Naive thymus-derived CD4-positive, alpha-beta T cell (primary cell): ENCODE results near the gene PTPRT. TPM values are rescaled to one million over a fixed set of nuclear protein-coding genes. Genes with fewer than 3 reads are reported as not detected.

Experiments used
- ATAC-seq: fragments of 150-1000 bp; cut with Tn5 transposase; 2 replicates; pipeline ENCODE4 v1.10.0; 2021; ENCODE audit warnings: mild to moderate bottlenecking, moderate library complexity
- CTCF ChIA-PET: fragments of 350-600 bp; sonication (Branson Sonifier 250); formaldehyde crosslinking; loops from one replicate; lab custom pipeline; 2021; ENCODE audit warnings: antibody characterized with exemption; lab: Charles Lee
- POLR2A ChIA-PET: fragments of 350-600 bp; sonication (Branson Sonifier 250); formaldehyde crosslinking; loops from one replicate; lab custom pipeline; 2021; ENCODE audit warnings: antibody characterized with exemption, inconsistent platforms; lab: Charles Lee
- DNase-seq, 9 donors: peaks; one replicate each; pipeline versions ENCODE4 v3.0.0 to v3.0.0-alpha.2; 2020 to 2022; ENCODE audit warnings: mixed read lengths in 1 of 9
- H3K27ac ChIP-seq: one replicate; pipeline ENCODE4 v1.7.0; 2013; ENCODE audit warnings: mild to moderate bottlenecking, low read depth, low read length, moderate library complexity
- H3K27me3 ChIP-seq, 2 donors: one replicate each; pipeline ENCODE4 v1.7.0; 2013; ENCODE audit warnings: low read length in 2 of 2, mild to moderate bottlenecking in 2 of 2, moderate library complexity in 2 of 2; ENCODE audit not compliant: control insufficient read depth in 2 of 2, insufficient read depth in 2 of 2
- H3K36me3 ChIP-seq, 3 experiments: 1 replicate in 2 of 3; 2 replicates in 1 of 3; pipeline ENCODE4 v1.7.0; 2013; ENCODE audit warnings: low read length in 3 of 3, mild to moderate bottlenecking in 3 of 3, moderate library complexity in 1 of 3; ENCODE audit not compliant: insufficient read depth in 3 of 3, control insufficient read depth in 2 of 3
- H3K4me1 ChIP-seq, 2 donors: one replicate each; pipeline ENCODE4 v1.7.0; 2013; ENCODE audit warnings: low read length in 2 of 2, mild to moderate bottlenecking in 2 of 2, moderate library complexity in 1 of 2; ENCODE audit not compliant: control insufficient read depth in 2 of 2, insufficient read depth in 2 of 2
- H3K4me3 ChIP-seq: 2 replicates; pipeline ENCODE4 v1.7.0; 2013; ENCODE audit warnings: mild to moderate bottlenecking, low read length
- H3K9me3 ChIP-seq, 3 experiments: 1 replicate in 2 of 3; 2 replicates in 1 of 3; pipeline ENCODE4 v1.7.0; 2013; ENCODE audit warnings: low read length in 3 of 3; ENCODE audit not compliant: control insufficient read depth in 2 of 3
- H3K27ac Mint-ChIP-seq, 9 donors: one replicate each; pipeline ENCODE4 v1.8.0; 2020 to 2022; ENCODE audit warnings: mixed read lengths in 9 of 9, mild to moderate bottlenecking in 8 of 9, moderate library complexity in 5 of 9, inconsistent platforms in 2 of 9
- H3K27me3 Mint-ChIP-seq, 5 donors: one replicate each; pipeline ENCODE4 v1.8.0; 2021 to 2022; ENCODE audit warnings: mixed read lengths in 5 of 5, mild to moderate bottlenecking in 1 of 5
- H3K36me3 Mint-ChIP-seq, 5 donors: one replicate each; pipeline ENCODE4 v1.8.0; 2020 to 2022; ENCODE audit warnings: mixed read lengths in 5 of 5, mild to moderate bottlenecking in 3 of 5, inconsistent platforms in 1 of 5
- H3K4me1 Mint-ChIP-seq, 7 donors: one replicate each; pipeline ENCODE4 v1.8.0; 2020 to 2022; ENCODE audit warnings: mixed read lengths in 7 of 7, mild to moderate bottlenecking in 3 of 7, inconsistent platforms in 1 of 7
- H3K4me3 Mint-ChIP-seq, 10 donors: one replicate each; pipeline ENCODE4 v1.8.0; 2020 to 2022; ENCODE audit warnings: mild to moderate bottlenecking in 10 of 10, mixed read lengths in 10 of 10, moderate library complexity in 6 of 10, inconsistent platforms in 2 of 10
- H3K9me3 Mint-ChIP-seq, 11 donors: one replicate each; pipeline ENCODE4 v1.8.0; 2020 to 2022; ENCODE audit warnings: mixed read lengths in 11 of 11, mild to moderate bottlenecking in 4 of 11, inconsistent platforms in 1 of 11, moderate library complexity in 1 of 11
- intact Hi-C, 2 donors: fragments of 100-400 bp; cut with micrococcal nuclease; formaldehyde crosslinking; loops; one replicate each; pipeline ENCODE4 v1.15.1; 2023
- polyA plus RNA-seq, 2 donors: library from polyadenylated mRNA; unstranded; fragments of 300-500 nt; fragmentation: Illumina TruSeq; gene quantifications; one replicate each; pipeline ENCODE4 v1.2.3, GENCODE V29; 2021
- total RNA-seq, 6 experiments: library from RNA in 5 of 6; stranded (reverse) in 5 of 6; gene quantifications; 1 replicate in 5 of 6; 2 replicates in 1 of 6; pipeline ENCODE4 v1.2.3 and lab custom pipeline; 2021 to 2026

The PTPRT gene
- total and polyA plus RNA-seq, 7 experiments from 2014 or later = not detected

GRCh38 chr20:42779216-42779615, 410.5 kb downstream of the PTPRT start:
- H3K27me3 ChIP-seq = no peaks in the 10 kb centered on the region
- CTCF ChIA-PET = no interaction called here
- H3K36me3 Mint-ChIP-seq = no peaks in the 10 kb centered on the region
- no peak overlapping the region for H3K27ac Mint-ChIP-seq
- H3K4me3 Mint-ChIP-seq = no peak overlapping the region
- peaks cover 0 to 5% (median 0%) of the 10 kb centered on the region in 3 experiments for H3K9me3 ChIP-seq
- intact Hi-C loops = no loop called here
- DNase-seq = no peak
- no peak overlapping the region for H3K4me3 ChIP-seq
- peaks cover 0 to 18% (median 5%) of the 10 kb centered on the region in 11 donors for H3K9me3 Mint-ChIP-seq
- peaks cover 0 to 1% (median 0%) of the 10 kb centered on the region in 7 donors for H3K4me1 Mint-ChIP-seq
- peaks cover 0 to 5% (median 0%) of the 10 kb centered on the region in 5 donors for H3K27me3 Mint-ChIP-seq
- ATAC-seq = no peak
- POLR2A ChIA-PET = no interaction called here
- no peak overlapping the region for H3K27ac ChIP-seq
- no peaks in the 10 kb centered on the region for H3K36me3 ChIP-seq
- H3K4me1 ChIP-seq = no peaks in the 10 kb centered on the region

GRCh38 chr20:42775866-42776265, 413.8 kb downstream of the PTPRT start:
- H3K27ac Mint-ChIP-seq = no peak overlapping the region
- CTCF ChIA-PET = no interaction called here
- peaks cover 0 to 1% (median 0%) of the 10 kb centered on the region in 7 donors for H3K4me1 Mint-ChIP-seq
- intact Hi-C loops = no loop called here
- peaks cover 0 to 3% (median 0%) of the 10 kb centered on the region in 5 donors for H3K36me3 Mint-ChIP-seq
- no peaks in the 10 kb centered on the region for H3K27me3 ChIP-seq
- no peak overlapping the region for H3K4me3 ChIP-seq
- POLR2A ChIA-PET = no interaction called here
- no peaks in the 10 kb centered on the region for H3K4me1 ChIP-seq
- peaks cover 0 to 20% (median 2%) of the 10 kb centered on the region in 11 donors for H3K9me3 Mint-ChIP-seq
- DNase-seq (no peak), ATAC-seq (no peak)
- H3K27ac ChIP-seq = no peak overlapping the region
- H3K9me3 ChIP-seq = peaks cover 0 to 5% (median 0%) of the 10 kb centered on the region in 3 experiments
- no peaks in the 10 kb centered on the region for H3K36me3 ChIP-seq
- no peak overlapping the region for H3K4me3 Mint-ChIP-seq
- H3K27me3 Mint-ChIP-seq = peaks cover 0 to 16% (median 0%) of the 10 kb centered on the region in 5 donors

- intact Hi-C loops = no loop called here
- Mint-ChIP-seq H3K27ac (no peak overlapping the region), H3K4me1 (peaks cover 0 to 1% (median 0%) of the 10 kb centered on the region in 7 donors), H3K27me3 (peaks cover 0 to 16% (median 0%) of the 10 kb centered on the region in 5 donors), H3K36me3 (peaks cover 0 to 3% (median 0%) of the 10 kb centered on the region in 5 donors), H3K9me3 (peaks cover 0 to 20% (median 3%) of the 10 kb centered on the region in 11 donors), H3K4me3 (no peak overlapping the region)
- no peaks in the 10 kb centered on the region for H3K27me3 ChIP-seq
- H3K4me3 ChIP-seq = no peak overlapping the region
- ChIA-PET POLR2A (no interaction called here), CTCF (no interaction called here)
- H3K4me1 ChIP-seq = no peaks in the 10 kb centered on the region
- DNase-seq (no peak), ATAC-seq (no peak)
- no peak overlapping the region for H3K27ac ChIP-seq
- no peaks in the 10 kb centered on the region for H3K36me3 ChIP-seq
- peaks cover 0 to 5% (median 0%) of the 10 kb centered on the region in 3 experiments for H3K9me3 ChIP-seq
These were observed 414.7 kb downstream of the PTPRT start for GRCh38 chr20:42775037-42775436.

GRCh38 chr20:42763015-42763414, 426.7 kb downstream of the PTPRT start:
- Histone ChIP-seq H3K36me3 (no peaks in the 10 kb centered on the region), H3K4me3 (no peak overlapping the region), H3K9me3 (peaks cover 0 to 3% (median 0%) of the 10 kb centered on the region in 3 experiments), H3K4me1 (no peaks in the 10 kb centered on the region), H3K27ac (no peak overlapping the region), H3K27me3 (no peaks in the 10 kb centered on the region)
- peaks cover 0 to 1% (median 0%) of the 10 kb centered on the region in 7 donors for H3K4me1 Mint-ChIP-seq
- no peak overlapping the region for H3K4me3 Mint-ChIP-seq
- CTCF ChIA-PET = no interaction called here
- no peak for DNase-seq
- H3K27me3 Mint-ChIP-seq = peaks cover 0 to 4% (median 0%) of the 10 kb centered on the region in 5 donors
- peaks cover 0 to 5% (median 0%) of the 10 kb centered on the region in 11 donors for H3K9me3 Mint-ChIP-seq
- ATAC-seq = no peak
- POLR2A ChIA-PET = no interaction called here
- H3K27ac Mint-ChIP-seq = no peak overlapping the region
- no peaks in the 10 kb centered on the region for H3K36me3 Mint-ChIP-seq
- intact Hi-C loops = no loop called here

- POLR2A ChIA-PET = no interaction called here
- peaks cover 0 to under 1% (median 0%) of the 10 kb centered on the region in 5 donors for H3K27me3 Mint-ChIP-seq
These were observed 432.7 kb downstream of the PTPRT start for GRCh38 chr20:42756991-42757390.

GRCh38 chr20:42754706-42755105, 435.0 kb downstream of the PTPRT start:
- Mint-ChIP-seq H3K9me3 (peaks cover 0 to 8% (median 2%) of the 10 kb centered on the region in 11 donors), H3K27me3 (peaks cover 0 to 4% (median 0%) of the 10 kb centered on the region in 5 donors), H3K4me3 (no peak overlapping the region), H3K4me1 (no peaks in the 10 kb centered on the region), H3K36me3 (no peaks in the 10 kb centered on the region), H3K27ac (no peak overlapping the region)
- intact Hi-C loops = no loop called here
- Histone ChIP-seq H3K9me3 (no peaks in the 10 kb centered on the region), H3K4me3 (no peak overlapping the region), H3K4me1 (no peaks in the 10 kb centered on the region), H3K36me3 (no peaks in the 10 kb centered on the region), H3K27me3 (no peaks in the 10 kb centered on the region), H3K27ac (no peak overlapping the region)
- no peak for DNase-seq
- ChIA-PET POLR2A (no interaction called here), CTCF (interaction anchor here (0.6 kb wide), 1 partner anchor 40 kb away, joined by 3 read pairs; no protein-coding TSS in a partner anchor)
- ATAC-seq = no peak

More at GRCh38 chr20:42756991-42757390, 432.7 kb downstream of the PTPRT start:
- Histone ChIP-seq H3K36me3 (no peaks in the 10 kb centered on the region), H3K27ac (no peak overlapping the region), H3K4me3 (no peak overlapping the region), H3K4me1 (no peaks in the 10 kb centered on the region), H3K9me3 (no peaks in the 10 kb centered on the region), H3K27me3 (no peaks in the 10 kb centered on the region)
- ATAC-seq (no peak), DNase-seq (no peak)
- Mint-ChIP-seq H3K27ac (no peak overlapping the region), H3K4me3 (no peak overlapping the region), H3K36me3 (no peaks in the 10 kb centered on the region), H3K9me3 (peaks cover 0 to 6% (median 1%) of the 10 kb centered on the region in 11 donors), H3K4me1 (peaks cover 0 to 1% (median 0%) of the 10 kb centered on the region in 7 donors)
- intact Hi-C loops = no loop called here
- CTCF ChIA-PET = no interaction called here

GRCh38 chr20:42752620-42753019, 437.1 kb downstream of the PTPRT start:
- Histone ChIP-seq H3K4me3 (no peak overlapping the region), H3K4me1 (no peaks in the 10 kb centered on the region), H3K9me3 (no peaks in the 10 kb centered on the region), H3K27me3 (no peaks in the 10 kb centered on the region), H3K27ac (no peak overlapping the region), H3K36me3 (no peaks in the 10 kb centered on the region)
- no peak for ATAC-seq
- Mint-ChIP-seq H3K9me3 (peaks cover 0 to 8% (median 2%) of the 10 kb centered on the region in 11 donors), H3K36me3 (no peaks in the 10 kb centered on the region), H3K4me1 (no peaks in the 10 kb centered on the region), H3K27me3 (peaks cover 0 to 4% (median 0%) of the 10 kb centered on the region in 5 donors), H3K27ac (no peak overlapping the region), H3K4me3 (no peak overlapping the region)
- ChIA-PET POLR2A (no interaction called here), CTCF (no interaction called here)
- intact Hi-C loops = no loop called here
- DNase-seq = no peak
